Osteoblast (primary cell): ENCODE measurements around the gene MAP2K4. TPM values are rescaled to one million over a fixed set of nuclear protein-coding genes. Genes with fewer than 3 reads are reported as not detected.

Experiments
- DNase-seq: peaks from one replicate; pipeline ENCODE4 v3.0.0; 2011; ENCODE audit warnings: low spot score, mixed read lengths; ENCODE audit not compliant: insufficient read length; ENCODE audit errors: missing footprints
- H2AFZ ChIP-seq: 2 replicates; pipeline ENCODE4 v1.6.0; 2011; ENCODE audit warnings: mild to moderate bottlenecking, low read length
- H3K27ac ChIP-seq: 2 replicates; pipeline ENCODE4 v1.5.1; 2011; ENCODE audit warnings: mild to moderate bottlenecking, low read depth, low read length, moderate library complexity
- H3K27me3 ChIP-seq: 2 replicates; pipeline ENCODE4 v1.6.0; 2012; ENCODE audit warnings: mild to moderate bottlenecking, control low read depth, inconsistent platforms, low read length, moderate library complexity; ENCODE audit not compliant: insufficient read depth
- H3K36me3 ChIP-seq: 2 replicates; pipeline ENCODE4 v1.5.1; 2011; ENCODE audit warnings: mild to moderate bottlenecking, low read length, control low read depth, moderate library complexity; ENCODE audit not compliant: insufficient read depth
- H3K4me1 ChIP-seq: 2 replicates; pipeline ENCODE4 v1.5.1; 2011; ENCODE audit warnings: mild to moderate bottlenecking, low read length, control low read depth, moderate library complexity; ENCODE audit not compliant: insufficient read depth
- H3K4me2 ChIP-seq: 2 replicates; pipeline ENCODE4 v1.6.0; 2011; ENCODE audit warnings: mild to moderate bottlenecking, low read length; ENCODE audit not compliant: insufficient read depth
- H3K4me3 ChIP-seq: fragments of 200-600 bp; sonication (generic); 3 replicates; pipeline ENCODE4 v1.5.1; 2012; ENCODE audit warnings: mild to moderate bottlenecking, low read length, inconsistent platforms; ENCODE audit not compliant: insufficient read depth
- H3K79me2 ChIP-seq: 2 replicates; pipeline ENCODE4 v1.6.0; 2012; ENCODE audit warnings: mild to moderate bottlenecking, low read length, control low read depth, inconsistent platforms; ENCODE audit not compliant: insufficient read depth
- H3K9me3 ChIP-seq: 2 replicates; pipeline ENCODE4 v1.5.1; 2011; ENCODE audit warnings: low read depth, low read length, control low read depth
- H4K20me1 ChIP-seq: 2 replicates; pipeline ENCODE4 v1.6.0; 2012; ENCODE audit warnings: mild to moderate bottlenecking, low read length, control low read depth; ENCODE audit not compliant: insufficient read depth
- CTCF ChIP-seq: IDR thresholded peaks from 2 replicates; pipeline ENCODE4 v1.5.1; 2011; ENCODE audit warnings: mild to moderate bottlenecking, low read depth, low read length, moderate library complexity; ENCODE audit errors: extremely low read depth
- total RNA-seq: library from RNA; depleted of rRNA; stranded (reverse); fragments of >200 nt; gene quantifications from 2 replicates; pipeline ENCODE4 v1.2.3, GENCODE V29; 2012

The MAP2K4 gene
- total RNA-seq, 1 donor = 40.9 TPM

- Histone ChIP-seq H3K27ac (no peak overlapping the region), H3K27me3 (no peaks in the 10 kb centered on the region), H3K4me3 (no peak overlapping the region), H2AFZ (no peak overlapping the region), H3K4me2 (no peak overlapping the region), H3K4me1 (no peaks in the 10 kb centered on the region), H3K36me3 (no peaks in the 10 kb centered on the region), H3K79me2 (peaks cover 41% of the 10 kb centered on the region), H3K9me3 (no peaks in the 10 kb centered on the region), H4K20me1 (no peaks in the 10 kb centered on the region)
- no peak for TF ChIP-seq CTCF
- no peak for DNase-seq
Measured at GRCh38 chr17:12058535-12058934, 37.9 kb downstream of the MAP2K4 start.

GRCh38 chr17:12062249-12062648 lies 41.6 kb downstream of the MAP2K4 start:
- H4K20me1 ChIP-seq = no peaks in the 10 kb centered on the region
- H3K9me3 ChIP-seq = no peaks in the 10 kb centered on the region
- no peak for TF ChIP-seq CTCF
- no peaks in the 10 kb centered on the region for H3K4me1 ChIP-seq
- H2AFZ ChIP-seq = no peak overlapping the region
- H3K4me3 ChIP-seq = no peak overlapping the region
- peaks cover 2% of the 10 kb centered on the region for H3K36me3 ChIP-seq
- no peak overlapping the region for H3K4me2 ChIP-seq
- H3K27me3 ChIP-seq = no peaks in the 10 kb centered on the region
- no peak overlapping the region for H3K27ac ChIP-seq
- no peak for DNase-seq
- H3K79me2 ChIP-seq = peaks cover 39% of the 10 kb centered on the region

- no peak overlapping the region for H2AFZ ChIP-seq
- peaks cover 5% of the 10 kb centered on the region for H3K36me3 ChIP-seq
- TF ChIP-seq CTCF = no peak
- no peak for DNase-seq
- H3K4me3 ChIP-seq = no peak overlapping the region
- no peaks in the 10 kb centered on the region for H3K27me3 ChIP-seq
- no peak overlapping the region for H3K4me2 ChIP-seq
- H3K9me3 ChIP-seq = no peaks in the 10 kb centered on the region
- peaks cover 6% of the 10 kb centered on the region for H4K20me1 ChIP-seq
- no peak overlapping the region for H3K27ac ChIP-seq
- peaks cover 44% of the 10 kb centered on the region for H3K79me2 ChIP-seq
- H3K4me1 ChIP-seq = no peaks in the 10 kb centered on the region
Measured at GRCh38 chr17:12064395-12064794, 43.7 kb downstream of the MAP2K4 start.

- H3K9me3 ChIP-seq = no peaks in the 10 kb centered on the region
- H3K36me3 ChIP-seq = peaks cover 5% of the 10 kb centered on the region
- DNase-seq = peak; percentile 62
- H4K20me1 ChIP-seq = peaks cover 10% of the 10 kb centered on the region
- no peak overlapping the region for H2AFZ ChIP-seq
- peaks cover 30% of the 10 kb centered on the region for H3K79me2 ChIP-seq
- no peak overlapping the region for H3K4me3 ChIP-seq
- peaks cover 10% of the 10 kb centered on the region for H3K4me1 ChIP-seq
- no peak for TF ChIP-seq CTCF
- H3K4me2 ChIP-seq = no peak overlapping the region
- H3K27me3 ChIP-seq = no peaks in the 10 kb centered on the region
- no peak overlapping the region for H3K27ac ChIP-seq
Measured at GRCh38 chr17:12067485-12067884, 46.8 kb downstream of the MAP2K4 start.
